ENCODE data around the gene RET. TPM values are rescaled to one million over a fixed set of nuclear protein-coding genes. Genes with fewer than 3 reads are reported as not detected.

The RET gene
- total RNA-seq, 1 experiment from 2014 or later = 68.0 TPM

DNA sequence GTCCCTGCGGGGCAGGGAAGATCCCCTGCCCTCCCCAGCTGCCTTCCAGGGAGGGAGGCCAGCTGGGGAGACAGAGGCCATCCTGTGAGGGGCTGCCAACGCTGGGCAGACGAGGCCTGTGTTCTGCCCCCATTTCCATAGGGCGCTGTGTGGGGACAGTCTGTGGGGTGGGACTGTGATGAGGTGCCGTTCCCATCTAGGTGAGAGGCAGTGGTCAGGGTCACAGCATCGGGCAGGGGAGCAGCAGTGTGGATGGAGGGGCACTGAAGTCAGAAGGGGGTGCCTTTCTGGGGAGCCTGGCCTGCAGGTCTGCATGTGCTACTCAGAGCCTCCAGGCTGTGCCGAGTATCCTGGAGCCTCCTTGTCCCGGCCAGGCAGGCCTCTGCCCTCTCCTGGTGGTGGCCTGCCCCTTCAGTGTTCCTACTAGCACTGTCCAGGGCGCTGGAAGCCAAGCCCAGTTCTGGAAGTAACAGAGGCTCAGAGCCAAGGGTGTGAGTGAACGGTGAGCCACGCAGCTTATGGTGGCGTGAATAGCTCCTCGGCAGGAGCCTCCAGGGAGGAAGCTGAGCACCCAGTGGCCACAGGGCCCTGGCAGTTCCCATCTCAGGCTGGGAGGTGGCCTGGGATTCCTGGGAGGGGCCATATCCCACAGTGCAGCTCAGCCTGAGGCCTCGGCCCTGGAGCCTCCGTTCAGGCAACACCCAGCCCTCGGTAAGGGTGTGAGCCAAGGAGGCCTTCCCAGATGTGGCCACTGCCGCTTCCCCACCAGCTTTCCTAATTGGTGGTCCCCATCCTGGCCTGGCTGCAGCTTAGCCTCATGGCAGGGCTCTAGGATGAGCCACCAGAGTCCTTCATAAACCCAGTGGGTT is 38.1 kb downstream of the RET start:
- intact Hi-C loops (cut with micrococcal nuclease; ENCODE audit: unreplicated experiment) = no loop called here
- Histone ChIP-seq H3K27me3 (replicated peaks; ENCODE audit: insufficient read depth, low read depth, low read length, poor library complexity) (no peaks in the 10 kb centered on the region), H3K9me3 (ENCODE audit: low read depth, low read length, poor library complexity, severe bottlenecking) (no peaks in the 10 kb centered on the region), H3K36me3 (ENCODE audit: insufficient read depth, low read length, poor library complexity, severe bottlenecking) (no peaks in the 10 kb centered on the region), H3K4me3 (ENCODE audit: low read depth, low read length, poor library complexity, severe bottlenecking) (no peak overlapping the region), H3K4me1 (ENCODE audit: insufficient read depth, low read length, poor library complexity, severe bottlenecking) (no peaks in the 10 kb centered on the region), H3K27ac (ENCODE audit: low read depth, low read length, poor library complexity, severe bottlenecking) (no peak overlapping the region)
- POLR2A ChIA-PET (ENCODE audit: low non-redundant PET) = no interaction called here
- CTCF ChIA-PET = no interaction called here
- no peak for DNase-seq (ENCODE audit: low spot score)
- no TSS peak for BruUV-seq (replicated peaks)
- no peak for TF ChIP-seq EZH2 (IDR thresholded peaks at IDR 0.05; ENCODE audit: borderline replicate concordance, low read depth, low read length, poor library complexity, severe bottlenecking)
- TF ChIP-seq, protein P1, sequence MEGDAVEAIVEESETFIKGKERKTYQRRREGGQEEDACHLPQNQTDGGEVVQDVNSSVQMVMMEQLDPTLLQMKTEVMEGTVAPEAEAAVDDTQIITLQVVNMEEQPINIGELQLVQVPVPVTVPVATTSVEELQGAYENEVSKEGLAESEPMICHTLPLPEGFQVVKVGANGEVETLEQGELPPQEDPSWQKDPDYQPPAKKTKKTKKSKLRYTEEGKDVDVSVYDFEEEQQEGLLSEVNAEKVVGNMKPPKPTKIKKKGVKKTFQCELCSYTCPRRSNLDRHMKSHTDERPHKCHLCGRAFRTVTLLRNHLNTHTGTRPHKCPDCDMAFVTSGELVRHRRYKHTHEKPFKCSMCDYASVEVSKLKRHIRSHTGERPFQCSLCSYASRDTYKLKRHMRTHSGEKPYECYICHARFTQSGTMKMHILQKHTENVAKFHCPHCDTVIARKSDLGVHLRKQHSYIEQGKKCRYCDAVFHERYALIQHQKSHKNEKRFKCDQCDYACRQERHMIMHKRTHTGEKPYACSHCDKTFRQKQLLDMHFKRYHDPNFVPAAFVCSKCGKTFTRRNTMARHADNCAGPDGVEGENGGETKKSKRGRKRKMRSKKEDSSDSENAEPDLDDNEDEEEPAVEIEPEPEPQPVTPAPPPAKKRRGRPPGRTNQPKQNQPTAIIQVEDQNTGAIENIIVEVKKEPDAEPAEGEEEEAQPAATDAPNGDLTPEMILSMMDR (conservative IDR thresholded peaks at IDR 0.05; ENCODE audit: low read depth, low read length) = no peak

DNA sequence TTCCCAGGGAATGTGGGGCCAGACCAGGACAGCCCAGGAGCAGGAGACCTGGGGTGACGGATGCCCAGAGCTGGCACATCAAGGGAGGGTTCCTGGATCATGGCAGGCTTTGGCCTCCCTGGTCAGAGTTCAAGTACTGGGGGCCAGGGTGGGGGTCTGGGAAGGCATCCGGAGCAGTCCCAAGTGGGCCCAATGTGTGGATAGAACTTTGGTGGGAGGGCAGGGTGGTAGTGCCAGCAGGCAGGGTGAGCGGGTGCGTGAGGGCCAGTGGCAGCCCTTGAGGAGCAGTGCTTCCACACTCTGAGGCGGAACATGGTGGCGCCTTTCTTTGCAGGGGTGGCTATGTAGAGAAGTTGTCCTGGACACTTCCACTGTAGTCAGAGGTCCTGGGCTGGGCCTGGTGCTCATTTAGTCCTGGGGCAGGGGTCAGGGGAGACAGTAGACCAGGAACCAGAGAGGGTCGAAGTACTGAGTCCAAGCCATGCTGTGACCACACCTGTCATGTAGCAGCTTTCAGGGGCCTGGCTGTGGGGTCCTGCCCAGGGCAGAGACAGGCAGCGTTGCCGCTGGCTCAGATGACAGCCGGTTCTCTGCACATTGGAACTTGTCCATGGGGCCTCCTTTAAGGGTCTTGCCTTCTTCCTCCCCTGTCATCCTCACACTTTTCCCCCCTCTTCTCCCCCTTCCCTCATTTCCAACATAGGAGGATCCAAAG is 39.2 kb downstream of the RET start:
- BruUV-seq (replicated peaks) = no TSS peak
- ChIA-PET CTCF (no interaction called here), POLR2A (ENCODE audit: low non-redundant PET) (no interaction called here)
- no peak for DNase-seq (ENCODE audit: low spot score)
- H3K4me3 ChIP-seq (ENCODE audit: low read depth, low read length, poor library complexity, severe bottlenecking) = no peak overlapping the region
- no peak overlapping the region for H3K27ac ChIP-seq (ENCODE audit: low read depth, low read length, poor library complexity, severe bottlenecking)
- TF ChIP-seq, protein P1 (conservative IDR thresholded peaks at IDR 0.05; ENCODE audit: low read depth, low read length) = no peak
- no peak for TF ChIP-seq EZH2 (IDR thresholded peaks at IDR 0.05; ENCODE audit: borderline replicate concordance, low read depth, low read length, poor library complexity, severe bottlenecking)
- intact Hi-C loops (cut with micrococcal nuclease; ENCODE audit: unreplicated experiment) = no loop called here
- H3K27me3 ChIP-seq (replicated peaks; ENCODE audit: insufficient read depth, low read depth, low read length, poor library complexity) = no peaks in the 10 kb centered on the region
- no peaks in the 10 kb centered on the region for H3K4me1 ChIP-seq (ENCODE audit: insufficient read depth, low read length, poor library complexity, severe bottlenecking)
- no peaks in the 10 kb centered on the region for H3K9me3 ChIP-seq (ENCODE audit: low read depth, low read length, poor library complexity, severe bottlenecking)
- H3K36me3 ChIP-seq (ENCODE audit: insufficient read depth, low read length, poor library complexity, severe bottlenecking) = no peaks in the 10 kb centered on the region

DNA sequence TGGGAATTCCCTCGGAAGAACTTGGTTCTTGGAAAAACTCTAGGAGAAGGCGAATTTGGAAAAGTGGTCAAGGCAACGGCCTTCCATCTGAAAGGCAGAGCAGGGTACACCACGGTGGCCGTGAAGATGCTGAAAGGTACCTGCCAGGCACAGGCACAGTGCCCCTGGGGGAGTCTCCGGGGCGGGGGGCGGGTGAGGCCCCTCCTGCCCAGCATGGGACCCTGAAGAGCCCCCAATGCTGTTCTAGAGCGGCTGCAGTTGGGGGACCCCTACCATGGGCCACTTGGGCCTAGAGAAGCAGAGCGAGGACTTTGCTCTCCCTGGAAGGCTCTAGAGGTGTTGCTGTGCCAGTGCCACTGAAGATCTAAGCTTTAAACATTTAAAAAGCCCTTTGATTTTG is 39.7 kb downstream of the RET start:
- no peak overlapping the region for H3K27ac ChIP-seq (ENCODE audit: low read depth, low read length, poor library complexity, severe bottlenecking)
- TF ChIP-seq EZH2 (IDR thresholded peaks at IDR 0.05; ENCODE audit: borderline replicate concordance, low read depth, low read length, poor library complexity, severe bottlenecking) = no peak
- TF ChIP-seq, protein P1 (conservative IDR thresholded peaks at IDR 0.05; ENCODE audit: low read depth, low read length) = no peak
- DNase-seq (ENCODE audit: low spot score) = no peak
- H3K9me3 ChIP-seq (ENCODE audit: low read depth, low read length, poor library complexity, severe bottlenecking) = no peaks in the 10 kb centered on the region
- POLR2A ChIA-PET (ENCODE audit: low non-redundant PET) = no interaction called here
- no peaks in the 10 kb centered on the region for H3K27me3 ChIP-seq (replicated peaks; ENCODE audit: insufficient read depth, low read depth, low read length, poor library complexity)
- H3K36me3 ChIP-seq (ENCODE audit: insufficient read depth, low read length, poor library complexity, severe bottlenecking) = no peaks in the 10 kb centered on the region
- no peak overlapping the region for H3K4me3 ChIP-seq (ENCODE audit: low read depth, low read length, poor library complexity, severe bottlenecking)
- CTCF ChIA-PET = no interaction called here
- intact Hi-C loops (cut with micrococcal nuclease; ENCODE audit: unreplicated experiment) = no loop called here
- BruUV-seq (replicated peaks) = no TSS peak
- H3K4me1 ChIP-seq (ENCODE audit: insufficient read depth, low read length, poor library complexity, severe bottlenecking) = no peaks in the 10 kb centered on the region
